22Rv1 (cell line): Measurements from ENCODE around the gene GTF3C5.

Experiments
- CTCF ChIP-seq: fragments of 450-650 bp; IDR thresholded peaks from 2 replicates; pipeline ENCODE4 v1.5.1; 2017; ENCODE audit warnings: mild to moderate bottlenecking
- ZFX ChIP-seq: fragments of 450-650 bp; IDR thresholded peaks from 2 replicates; pipeline ENCODE4 v1.6.1; 2017; ENCODE audit warnings: antibody characterized with exemption, borderline replicate concordance

DNA sequence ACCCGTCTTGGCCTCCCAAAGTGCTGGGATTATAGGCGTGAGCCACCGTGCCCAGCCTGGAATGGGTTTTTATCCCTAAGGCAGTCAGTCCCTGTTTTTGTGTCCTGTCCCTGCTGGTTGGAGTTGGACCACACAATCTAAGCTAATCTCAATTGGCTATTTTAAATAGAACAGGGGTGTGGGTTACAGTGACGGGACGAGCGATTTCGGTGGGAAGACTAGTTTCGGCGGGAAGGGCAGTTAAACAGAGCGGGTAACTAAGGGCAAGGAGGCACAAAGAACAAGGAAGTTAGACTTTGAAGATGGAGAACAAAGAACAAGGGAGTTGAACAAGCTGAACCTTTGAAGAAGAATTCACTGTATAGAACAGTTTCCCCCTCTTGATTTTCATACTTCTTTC is 1.4 kb downstream of the GTF3C5 start:
- TF ChIP-seq CTCF (no peak), ZFX (no peak)
